T-cell (primary cell): Measurements from ENCODE around the gene LRP2. TPM values are rescaled to one million over a fixed set of nuclear protein-coding genes. Genes with fewer than 3 reads are reported as not detected.

Experiments
- ATAC-seq, 4 experiments: fragments of 200-7000 bp in 3 of 4; fragments of 150-1000 bp in 1 of 4; cut with Tn5 transposase; replicated peaks in 1 of 4; 1 replicate in 3 of 4; 2 replicates in 1 of 4; pipeline ENCODE4 v1.10.0; 2021; ENCODE audit warnings: moderate library complexity in 3 of 4, mild to moderate bottlenecking in 2 of 4, moderate number of reproducible peaks in 1 of 4
- CTCF ChIA-PET, 2 donors: fragments of 300-600 bp; sonication (Branson Sonifier 250); formaldehyde crosslinking; loops; one replicate each; lab custom pipeline; 2022; ENCODE audit warnings: antibody characterized with exemption in 2 of 2; lab: Charles Lee
- POLR2A ChIA-PET, 2 donors: fragments of 300-600 bp; sonication (Branson Sonifier 250); formaldehyde crosslinking; loops; one replicate each; lab custom pipeline; 2022; ENCODE audit warnings: antibody characterized with exemption in 2 of 2; lab: Charles Lee
- DNase-seq, 35 experiments: peaks; one replicate each; pipeline versions ENCODE4 v3.0.0 to v3.0.0-alpha.2; 2013 to 2023
- H3K27ac ChIP-seq: one replicate; pipeline ENCODE4 v1.5.1; 2013; ENCODE audit warnings: low read length
- H3K27me3 ChIP-seq, 2 experiments: replicated peaks in 1 of 2; 1 replicate in 1 of 2; 2 replicates in 1 of 2; pipeline versions ENCODE4 v1.6.1 to v1.7.0; 2013; ENCODE audit warnings: low read length in 1 of 2, mixed read lengths in 1 of 2; ENCODE audit not compliant: control insufficient read depth in 2 of 2, insufficient read depth in 2 of 2; ENCODE audit errors: extremely low read depth in 1 of 2
- H3K36me3 ChIP-seq, 2 donors: 1 replicate in 1 of 2; 2 replicates in 1 of 2; pipeline versions ENCODE4 v1.6.1 to v1.7.0; 2013; ENCODE audit warnings: low read length in 1 of 2; ENCODE audit not compliant: control insufficient read depth in 2 of 2, insufficient read depth in 1 of 2; ENCODE audit errors: extremely low read depth in 1 of 2
- H3K4me1 ChIP-seq, 2 experiments: 1 replicate in 1 of 2; 2 replicates in 1 of 2; pipeline versions ENCODE4 v1.6.1 to v1.7.0; 2013; ENCODE audit warnings: low read length in 2 of 2, mixed read lengths in 1 of 2; ENCODE audit not compliant: insufficient read depth in 2 of 2, control insufficient read depth in 1 of 2; ENCODE audit errors: extremely low read depth in 1 of 2
- H3K4me3 ChIP-seq, 2 donors: 1 replicate in 1 of 2; 2 replicates in 1 of 2; pipeline versions ENCODE4 v1.5.1 to v1.7.0; 2013; ENCODE audit warnings: mild to moderate bottlenecking in 2 of 2, low read length in 1 of 2, moderate library complexity in 1 of 2; ENCODE audit not compliant: control insufficient read depth in 1 of 2; ENCODE audit errors: extremely low read depth in 1 of 2
- H3K9me3 ChIP-seq: 2 replicates; pipeline ENCODE4 v1.7.0; 2013
- H3K27ac Mint-ChIP-seq, 2 donors: one replicate each; pipeline ENCODE4 v1.8.0; 2020 to 2021; ENCODE audit warnings: mild to moderate bottlenecking in 2 of 2, mixed read lengths in 2 of 2
- H3K27me3 Mint-ChIP-seq, 2 donors: one replicate each; pipeline ENCODE4 v1.8.0; 2021 to 2022; ENCODE audit warnings: mixed read lengths in 2 of 2
- H3K36me3 Mint-ChIP-seq: one replicate; pipeline ENCODE4 v1.8.0; 2021; ENCODE audit warnings: mixed read lengths
- H3K4me1 Mint-ChIP-seq, 3 donors: one replicate each; pipeline ENCODE4 v1.8.0; 2020 to 2022; ENCODE audit warnings: mixed read lengths in 3 of 3, mild to moderate bottlenecking in 1 of 3
- H3K4me3 Mint-ChIP-seq, 3 donors: one replicate each; pipeline ENCODE4 v1.8.0; 2020 to 2022; ENCODE audit warnings: mild to moderate bottlenecking in 3 of 3, mixed read lengths in 3 of 3, moderate library complexity in 3 of 3
- H3K9me3 Mint-ChIP-seq, 3 donors: one replicate each; pipeline ENCODE4 v1.8.0; 2020 to 2022; ENCODE audit warnings: mixed read lengths in 3 of 3
- WGBS: methylation state at CpG from one replicate; pipeline ENCODE4 v1.1.5; 2013; ENCODE audit warnings: missing lambda C conversion rate; ENCODE audit not compliant: insufficient coverage; 5-methylcytosine and 5-hydroxymethylcytosine counted together
- total RNA-seq, 35 experiments: library from RNA in 6 of 35; stranded (reverse) in 6 of 35; fragments of 120-200 nt in 1 of 35; gene quantifications; one replicate each; pipeline versions ENCODE4 v1.2.1 to v1.2.4 and lab custom pipeline; 2013 to 2026

The LRP2 gene
- total RNA-seq, 5 donors from 2014 or later (not counting 1 experiment from before 2014, with no cell fraction given): 0.03 TPM; not detected in 4

GRCh38 chr2:169240405-169240804 is 121.9 kb downstream of the LRP2 start:
- H3K27me3 ChIP-seq: no peaks in the 10 kb centered on the region
- no peaks in the 10 kb centered on the region for H3K4me1 Mint-ChIP-seq
- H3K9me3 ChIP-seq: no peaks in the 10 kb centered on the region
- ATAC-seq (no peak), DNase-seq (no peak)
- H3K4me3 Mint-ChIP-seq: no peak overlapping the region
- no peaks in the 10 kb centered on the region for H3K4me1 ChIP-seq
- H3K27ac Mint-ChIP-seq: no peak overlapping the region
- H3K27me3 Mint-ChIP-seq: peaks cover 0 to 12% of the 10 kb centered on the region in 2 donors
- no peaks in the 10 kb centered on the region for H3K36me3 Mint-ChIP-seq
- WGBS: no CpG with 5 or more reads among the region's 1 CpG
- POLR2A ChIA-PET: no interaction called here
- H3K4me3 ChIP-seq: no peak overlapping the region
- no peaks in the 10 kb centered on the region for H3K9me3 Mint-ChIP-seq
- CTCF ChIA-PET: no interaction called here
- H3K36me3 ChIP-seq: no peaks in the 10 kb centered on the region
- H3K27ac ChIP-seq: no peak overlapping the region

- Histone ChIP-seq H3K36me3 (no peaks in the 10 kb centered on the region), H3K9me3 (no peaks in the 10 kb centered on the region), H3K4me3 (no peak overlapping the region), H3K4me1 (no peaks in the 10 kb centered on the region), H3K27me3 (peaks cover 0 to 5% of the 10 kb centered on the region in 2 experiments), H3K27ac (no peak overlapping the region)
- no peaks in the 10 kb centered on the region for H3K4me1 Mint-ChIP-seq
- POLR2A ChIA-PET: interaction anchor here (0.5 kb wide), 2 partner anchors 260 to 325 kb away, joined by 3 to 8 read pairs; no protein-coding TSS in a partner anchor
- ATAC-seq (no peak), DNase-seq (no peak)
- H3K9me3 Mint-ChIP-seq: no peaks in the 10 kb centered on the region
- no peak overlapping the region for H3K27ac Mint-ChIP-seq
- CTCF ChIA-PET: no interaction called here
- WGBS: 100% methylated on average over 2 of the region's 6 CpGs
- H3K4me3 Mint-ChIP-seq: no peak overlapping the region
- peaks cover 0 to 9% of the 10 kb centered on the region in 2 donors for H3K27me3 Mint-ChIP-seq
- H3K36me3 Mint-ChIP-seq: no peaks in the 10 kb centered on the region
Measured at GRCh38 chr2:169237939-169238338, 124.4 kb downstream of the LRP2 start.

GRCh38 chr2:169237286-169237685 is 125.0 kb downstream of the LRP2 start:
- CTCF ChIA-PET: no interaction called here

GRCh38 chr2:169232551-169233154 is 129.7 kb downstream of the LRP2 start:
- POLR2A ChIA-PET: no interaction called here
- H3K4me3 Mint-ChIP-seq: no peak overlapping the region
- H3K9me3 Mint-ChIP-seq: no peaks in the 10 kb centered on the region

More at GRCh38 chr2:169237286-169237685, 125.0 kb downstream of the LRP2 start:
- Mint-ChIP-seq H3K27ac (no peak overlapping the region), H3K36me3 (no peaks in the 10 kb centered on the region), H3K27me3 (peaks cover 3 to 9% of the 10 kb centered on the region in 2 donors), H3K4me3 (no peak overlapping the region), H3K4me1 (no peaks in the 10 kb centered on the region), H3K9me3 (no peaks in the 10 kb centered on the region)
- Histone ChIP-seq H3K36me3 (no peaks in the 10 kb centered on the region), H3K27me3 (peaks cover 0 to 5% of the 10 kb centered on the region in 2 experiments), H3K4me3 (no peak overlapping the region), H3K27ac (no peak overlapping the region), H3K9me3 (no peaks in the 10 kb centered on the region), H3K4me1 (no peaks in the 10 kb centered on the region)
- no CpG with 5 or more reads among the region's 2 CpGs for WGBS
- POLR2A ChIA-PET: interaction anchor here in 1 of 2 donors (0.5 kb wide), 1 partner anchor 259 kb away, joined by 3 read pairs; no protein-coding TSS in a partner anchor
- DNase-seq (no peak), ATAC-seq (no peak)

GRCh38 chr2:169230204-169230603 is 132.1 kb downstream of the LRP2 start:
- no peak overlapping the region for H3K27ac Mint-ChIP-seq
- H3K27me3 Mint-ChIP-seq: peaks cover 0 to 6% of the 10 kb centered on the region in 2 donors
- Histone ChIP-seq H3K9me3 (no peaks in the 10 kb centered on the region), H3K27ac (no peak overlapping the region), H3K36me3 (no peaks in the 10 kb centered on the region), H3K27me3 (peaks cover 0 to 7% of the 10 kb centered on the region in 2 experiments), H3K4me3 (no peak overlapping the region), H3K4me1 (no peaks in the 10 kb centered on the region)
- DNase-seq (no peak), ATAC-seq (no peak)
- no peak overlapping the region for H3K4me3 Mint-ChIP-seq
- no peaks in the 10 kb centered on the region for H3K36me3 Mint-ChIP-seq
- ChIA-PET CTCF (no interaction called here), POLR2A (no interaction called here)
- no peaks in the 10 kb centered on the region for H3K9me3 Mint-ChIP-seq
- no CpG with 5 or more reads among the region's 2 CpGs for WGBS
- no peaks in the 10 kb centered on the region for H3K4me1 Mint-ChIP-seq

More at GRCh38 chr2:169232551-169233154, 129.7 kb downstream of the LRP2 start:
- 91% methylated on average over 7 of the region's 11 CpGs for WGBS
- Histone ChIP-seq H3K36me3 (no peaks in the 10 kb centered on the region), H3K27ac (no peak overlapping the region), H3K4me3 (no peak overlapping the region), H3K4me1 (no peaks in the 10 kb centered on the region), H3K27me3 (peaks cover 0 to 8% of the 10 kb centered on the region in 2 experiments), H3K9me3 (no peaks in the 10 kb centered on the region)
- Mint-ChIP-seq H3K4me1 (no peaks in the 10 kb centered on the region), H3K27ac (no peak overlapping the region), H3K36me3 (no peaks in the 10 kb centered on the region), H3K27me3 (peaks cover 5 to 6% of the 10 kb centered on the region in 2 donors)
- no peak for DNase-seq
- CTCF ChIA-PET: no interaction called here
- no peak for ATAC-seq

DNA sequence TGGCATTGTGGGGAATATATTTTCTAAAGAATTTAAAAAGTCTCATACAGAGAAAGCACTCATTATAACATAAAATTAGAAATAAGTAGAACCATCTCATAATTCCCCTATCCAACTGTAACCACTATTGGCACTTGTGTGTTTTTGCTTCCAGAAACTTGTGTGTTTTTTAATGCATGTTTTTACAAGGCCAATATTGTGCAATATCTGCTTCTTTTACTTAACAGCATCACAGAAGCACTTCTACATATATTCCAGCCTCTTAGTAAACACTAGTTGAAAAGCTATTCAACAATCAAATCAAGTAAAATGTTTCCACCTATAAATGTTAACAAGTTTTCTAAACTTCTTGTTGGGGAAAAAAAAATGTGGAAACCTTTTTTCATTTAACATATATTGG is 132.7 kb downstream of the LRP2 start:
- Histone ChIP-seq H3K36me3 (no peaks in the 10 kb centered on the region), H3K27ac (no peak overlapping the region), H3K4me3 (no peak overlapping the region), H3K9me3 (no peaks in the 10 kb centered on the region), H3K27me3 (peaks cover 0 to 3% of the 10 kb centered on the region in 2 experiments), H3K4me1 (no peaks in the 10 kb centered on the region)
- ChIA-PET CTCF (no interaction called here), POLR2A (no interaction called here)
- Mint-ChIP-seq H3K27me3 (peaks cover 0 to 6% of the 10 kb centered on the region in 2 donors), H3K4me3 (no peak overlapping the region), H3K9me3 (no peaks in the 10 kb centered on the region), H3K27ac (no peak overlapping the region), H3K36me3 (no peaks in the 10 kb centered on the region), H3K4me1 (no peaks in the 10 kb centered on the region)
- no peak for ATAC-seq
- no peak for DNase-seq
